HG03095 (cell line): ENCODE data around the gene CSNK2A1.
"Not testable (repeated sequence)": the region's sequence is repeated elsewhere in the genome, so short reads cannot be mapped to it uniquely, and the experiment has no call there.

ENCODE experiments used
- ATAC-seq: cut with Tn5 transposase; IDR thresholded peaks from one replicate; pipeline ENCODE4 v1.9.1; 2021; ENCODE audit warnings: moderate library complexity; ENCODE audit not compliant: unreplicated experiment

The CSNK2A1 gene

GRCh38 chr20:536426-537010 lies 7.1 kb downstream of the CSNK2A1 start:
- no peak for ATAC-seq

- no peak for ATAC-seq
Measured at GRCh38 chr20:535958-536357, 7.6 kb downstream of the CSNK2A1 start.

- no peak for ATAC-seq
Measured at GRCh38 chr20:533526-533925, 10.1 kb downstream of the CSNK2A1 start.

- no peak for ATAC-seq
Measured at GRCh38 chr20:532530-532929, 11.1 kb downstream of the CSNK2A1 start.

- no peak for ATAC-seq
Measured at GRCh38 chr20:531608-532007, 12.0 kb downstream of the CSNK2A1 start.

- no peak for ATAC-seq
Measured at GRCh38 chr20:530321-530720, 13.3 kb downstream of the CSNK2A1 start.

- no peak for ATAC-seq
Measured at GRCh38 chr20:528923-529604, 14.5 kb downstream of the CSNK2A1 start.

GRCh38 chr20:527571-527886 lies 16.1 kb downstream of the CSNK2A1 start:
- ATAC-seq = no peak

- ATAC-seq = no peak
Measured at GRCh38 chr20:521860-522259, 21.7 kb downstream of the CSNK2A1 start.

GRCh38 chr20:519999-520398 lies 23.6 kb downstream of the CSNK2A1 start:
- no peak for ATAC-seq

- no peak for ATAC-seq
Measured at GRCh38 chr20:517221-517620, 26.4 kb downstream of the CSNK2A1 start.

GRCh38 chr20:516799-517198 lies 26.8 kb downstream of the CSNK2A1 start:
- no peak for ATAC-seq

- ATAC-seq = no peak
Measured at GRCh38 chr20:515696-516095, 27.9 kb downstream of the CSNK2A1 start.

GRCh38 chr20:513429-513828 lies 30.2 kb downstream of the CSNK2A1 start:
- no peak for ATAC-seq

- ATAC-seq = not testable (repeated sequence)
Measured at GRCh38 chr20:510328-511057, 33.1 kb downstream of the CSNK2A1 start.

- not testable (repeated sequence) for ATAC-seq
Measured at GRCh38 chr20:508364-508787, 35.2 kb downstream of the CSNK2A1 start.

GRCh38 chr20:507761-508332 lies 35.7 kb downstream of the CSNK2A1 start:
- ATAC-seq = no peak

- no peak for ATAC-seq
Measured at GRCh38 chr20:507006-507758, 36.4 kb downstream of the CSNK2A1 start.

- ATAC-seq = no peak
Measured at GRCh38 chr20:504632-505075, 38.9 kb downstream of the CSNK2A1 start.

GRCh38 chr20:503048-503737 lies 40.4 kb downstream of the CSNK2A1 start:
- no peak for ATAC-seq

- ATAC-seq = no peak
Measured at GRCh38 chr20:497979-498378, 45.6 kb downstream of the CSNK2A1 start.
